Bronchial epithelial cell (primary cell): ENCODE measurements around the gene ZFHX3. TPM values are rescaled to one million over a fixed set of nuclear protein-coding genes. Genes with fewer than 3 reads are reported as not detected.

Source experiments
- DNase-seq: peaks from one replicate; pipeline ENCODE4 v3.0.0-alpha.2; 2010; ENCODE audit warnings: low read depth
- FAIRE-seq: peaks from 2 replicates; lab custom pipeline; 2011; peaks lifted over from hg19 to GRCh38; lab: Jason Lieb, UNC
- H3K27me3 ChIP-seq: 2 replicates; pipeline ENCODE4 v1.5.1; 2011; ENCODE audit warnings: low read length; ENCODE audit not compliant: control insufficient read depth, insufficient read depth
- H3K36me3 ChIP-seq: 2 replicates; pipeline ENCODE4 v1.5.1; 2011; ENCODE audit warnings: low read length; ENCODE audit not compliant: control insufficient read depth, insufficient read depth
- H3K4me3 ChIP-seq: 2 replicates; pipeline ENCODE4 v1.5.1; 2011; ENCODE audit warnings: mild to moderate bottlenecking, low read depth, low read length, control low read depth
- CTCF ChIP-seq: IDR thresholded peaks from 2 replicates; pipeline ENCODE4 v1.5.1; 2011; ENCODE audit warnings: mild to moderate bottlenecking, moderate library complexity, low read length, control low read depth, inconsistent platforms; ENCODE audit not compliant: insufficient read depth, severe bottlenecking
- total RNA-seq: library from RNA; depleted of rRNA; stranded (reverse); fragments of >200 nt; gene quantifications from 2 replicates; pipeline ENCODE4 v1.2.1, GENCODE V29; 2014

ZFHX3 gene
- total RNA-seq, 1 donor from 2014 or later, result 3.9 TPM

DNA sequence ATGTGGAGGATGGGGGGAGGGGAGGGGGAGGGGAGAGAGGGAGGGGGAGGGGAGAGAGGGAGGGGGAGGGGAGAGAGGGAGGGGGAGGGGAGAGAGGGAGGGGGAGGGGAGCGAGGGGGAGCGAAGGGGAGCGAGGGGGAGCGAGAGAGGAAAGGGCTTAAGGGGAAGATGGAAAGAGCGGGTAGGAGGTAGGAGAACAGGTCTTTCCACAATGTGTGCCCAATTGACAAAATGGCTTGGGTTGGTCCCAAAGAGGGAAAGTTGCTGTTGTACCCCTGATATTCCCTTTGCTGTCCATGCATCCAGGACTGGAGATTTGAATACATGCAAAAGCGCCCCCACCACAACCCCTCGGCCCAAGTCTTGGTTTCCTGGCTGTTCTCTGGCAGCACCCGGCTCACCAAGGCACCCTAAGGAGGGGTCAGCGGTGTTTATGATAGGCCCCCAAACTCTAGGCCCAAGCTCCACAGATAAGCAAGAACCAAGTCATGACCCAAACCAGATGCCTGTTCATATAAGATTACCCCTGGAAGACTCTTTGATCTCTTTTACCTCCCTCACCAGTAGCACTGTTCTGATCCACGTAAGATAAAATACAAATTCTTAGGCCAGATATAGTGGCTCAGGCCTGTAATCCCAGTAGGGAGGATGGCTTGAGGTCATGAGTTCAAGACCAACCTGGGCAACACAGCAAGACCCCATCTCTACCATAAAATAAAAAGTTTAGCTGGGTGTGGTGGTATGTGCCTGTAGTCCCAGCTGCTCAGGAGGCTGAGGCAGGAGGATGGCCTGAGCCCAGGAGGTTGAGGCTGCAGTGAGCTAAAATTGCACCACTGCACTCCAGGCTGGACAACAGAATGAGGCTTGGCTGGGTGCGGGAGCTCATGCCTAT lies 119.6 kb downstream of the ZFHX3 start:
- DNase-seq (peak; percentile 18), FAIRE-seq (no peak)
- TF ChIP-seq CTCF, result no peak
- H3K36me3 ChIP-seq, result peaks cover 1% of the 10 kb centered on the region
- no peak overlapping the region for H3K4me3 ChIP-seq
- no peaks in the 10 kb centered on the region for H3K27me3 ChIP-seq

- FAIRE-seq (no peak), DNase-seq (peak; percentile 91)
- peak overlapping the region; percentile 3 for H3K4me3 ChIP-seq
Observed at GRCh38 chr16:72927199-72928089, 120.5 kb downstream of the ZFHX3 start.

DNA sequence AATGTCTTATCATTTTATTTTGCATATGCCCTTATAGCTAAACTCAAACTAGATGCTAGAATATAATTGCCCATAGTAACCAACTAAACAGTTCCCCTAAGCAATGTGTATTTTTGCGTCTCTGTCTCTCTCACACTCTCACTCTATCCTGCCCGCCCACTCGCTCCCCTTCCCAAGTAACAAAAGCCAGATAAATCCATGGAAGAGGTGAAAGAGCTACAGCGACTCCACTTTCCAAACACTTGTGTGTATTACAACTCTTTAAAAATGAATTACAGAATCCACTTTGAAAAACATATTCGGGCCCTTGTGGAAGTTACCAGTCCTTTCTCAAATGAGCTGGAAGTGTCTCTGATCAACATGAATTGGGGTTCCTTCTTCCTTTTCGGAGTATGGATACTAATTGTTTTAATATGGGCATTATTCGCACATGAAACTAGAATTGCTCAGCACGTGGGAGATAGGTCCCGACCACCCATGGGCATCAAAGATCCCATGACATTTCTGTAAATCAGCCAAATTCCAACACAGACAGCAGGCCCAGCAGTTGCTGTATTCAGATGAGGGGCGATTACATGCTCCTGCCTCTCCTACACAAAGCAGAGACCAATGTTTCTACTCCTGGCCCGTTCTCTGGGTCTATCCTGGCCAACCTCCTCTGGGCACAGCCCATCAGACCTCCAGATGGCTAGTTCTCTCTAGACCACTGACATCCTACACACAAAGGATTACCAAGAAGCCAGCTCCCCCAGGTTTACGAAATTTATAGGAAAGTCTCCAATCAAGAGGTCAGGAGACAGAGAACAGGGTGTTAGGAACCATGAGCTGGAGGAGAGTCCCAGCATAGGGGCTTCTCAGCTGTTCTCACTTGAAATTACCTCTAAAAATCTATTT lies 121.5 kb downstream of the ZFHX3 start:
- H3K4me3 ChIP-seq, result no peak overlapping the region
- FAIRE-seq (no peak), DNase-seq (no peak)
- no peaks in the 10 kb centered on the region for H3K27me3 ChIP-seq
- peaks cover 1% of the 10 kb centered on the region for H3K36me3 ChIP-seq
- no peak for TF ChIP-seq CTCF

More at GRCh38 chr16:72927199-72928089, 120.5 kb downstream of the ZFHX3 start:
- TF ChIP-seq CTCF, result no peak
- Histone ChIP-seq H3K27me3 (no peaks in the 10 kb centered on the region), H3K36me3 (peaks cover 1% of the 10 kb centered on the region)

DNA sequence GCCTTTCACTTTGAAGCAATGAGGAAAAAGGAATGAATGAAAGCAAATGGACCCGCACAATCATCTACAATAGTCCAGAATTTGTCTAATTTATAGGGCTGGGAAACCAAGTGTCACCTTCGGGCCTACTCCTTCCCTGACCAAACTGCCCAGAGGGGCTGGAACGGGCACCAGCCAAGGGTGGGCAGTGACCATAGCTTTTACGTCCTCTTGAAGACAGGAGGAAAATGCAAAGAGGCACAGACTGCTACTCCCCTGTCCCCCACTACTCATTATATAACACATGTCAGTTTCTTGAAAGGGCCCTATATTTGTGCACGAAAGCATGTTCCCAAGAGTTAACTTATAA lies 122.3 kb downstream of the ZFHX3 start:
- no peak for TF ChIP-seq CTCF
- H3K36me3 ChIP-seq, result peaks cover 1% of the 10 kb centered on the region

DNA sequence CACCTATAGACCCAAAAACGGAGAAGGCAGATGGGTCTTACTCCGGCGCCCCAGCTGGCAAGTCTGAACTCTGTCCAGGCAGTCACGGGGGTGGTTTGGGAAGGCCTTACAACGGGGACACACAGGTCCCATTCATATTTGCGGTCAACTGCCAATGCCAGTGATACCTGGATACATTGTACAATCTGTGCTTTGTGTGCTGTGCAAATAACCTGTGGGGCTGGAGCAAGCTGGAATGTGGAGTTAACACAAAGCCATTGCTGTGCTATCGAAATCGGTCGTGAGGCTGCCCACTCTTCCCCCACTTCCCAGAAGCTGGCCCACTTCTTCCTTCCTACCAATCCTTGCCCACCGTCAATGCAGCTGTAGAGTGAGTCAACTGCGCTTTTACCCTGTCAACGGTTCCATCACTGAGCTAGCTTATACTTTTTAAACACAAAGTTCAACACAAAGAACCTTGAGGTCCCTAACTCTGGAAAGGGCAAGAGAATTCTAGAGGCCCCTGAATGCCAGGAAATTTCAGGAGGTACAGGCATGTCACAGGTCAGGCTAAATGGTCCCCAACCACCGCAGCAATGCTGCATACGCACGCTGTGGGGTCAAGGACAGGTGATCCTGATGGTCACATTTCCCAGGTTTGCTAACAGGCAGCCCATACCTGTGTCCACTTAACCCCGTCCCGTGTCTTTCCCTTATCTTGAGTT lies 122.8 kb downstream of the ZFHX3 start:
- FAIRE-seq (no peak), DNase-seq (no peak)
- H3K36me3 ChIP-seq, result peaks cover 1% of the 10 kb centered on the region
- TF ChIP-seq CTCF, result no peak
- no peaks in the 10 kb centered on the region for H3K27me3 ChIP-seq
- H3K4me3 ChIP-seq, result no peak overlapping the region

More for the DNA sequence above, 122.3 kb downstream of the ZFHX3 start:
- FAIRE-seq (no peak), DNase-seq (no peak)
- Histone ChIP-seq H3K4me3 (no peak overlapping the region), H3K27me3 (no peaks in the 10 kb centered on the region)
